Stimulated activated CD8-positive, alpha-beta memory T cell treated with anti-CD3 and anti-CD28 coated beads, Interleukin-12 subunit alpha, Interleukin-12 subunit beta, amount 100 ng/mL, for 1 hour (primary cell): ENCODE measurements around the gene MMP7.
"Not testable (repeated sequence)": the region's sequence is repeated elsewhere in the genome, so short reads cannot be mapped to it uniquely, and the experiment has no call there.

ENCODE experiments used
- DNase-seq: peaks from one replicate; pipeline ENCODE4 v3.0.0-alpha.2; 2020; ENCODE audit warnings: low read depth

MMP7 gene

DNA sequence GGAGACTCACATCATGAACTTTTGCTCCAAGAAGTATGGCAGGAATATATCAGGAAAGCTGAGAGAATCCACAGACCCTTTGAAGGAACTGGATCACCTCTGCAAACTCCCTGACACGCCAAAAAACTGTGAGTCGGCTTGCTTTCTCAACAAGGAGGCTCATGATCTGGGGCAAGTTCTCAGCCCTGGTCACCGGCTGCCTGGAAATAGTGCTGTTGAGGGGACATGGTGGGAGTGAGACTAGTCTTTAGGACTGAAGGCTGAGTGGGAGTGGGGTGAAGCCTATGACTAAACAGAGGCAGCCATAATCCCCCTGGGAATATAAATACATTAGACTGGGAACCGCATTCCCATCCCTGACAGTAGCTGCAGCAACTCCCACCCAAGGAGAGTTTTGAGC is 8.4 kb upstream of the MMP7 start:
- DNase-seq = no peak

DNA sequence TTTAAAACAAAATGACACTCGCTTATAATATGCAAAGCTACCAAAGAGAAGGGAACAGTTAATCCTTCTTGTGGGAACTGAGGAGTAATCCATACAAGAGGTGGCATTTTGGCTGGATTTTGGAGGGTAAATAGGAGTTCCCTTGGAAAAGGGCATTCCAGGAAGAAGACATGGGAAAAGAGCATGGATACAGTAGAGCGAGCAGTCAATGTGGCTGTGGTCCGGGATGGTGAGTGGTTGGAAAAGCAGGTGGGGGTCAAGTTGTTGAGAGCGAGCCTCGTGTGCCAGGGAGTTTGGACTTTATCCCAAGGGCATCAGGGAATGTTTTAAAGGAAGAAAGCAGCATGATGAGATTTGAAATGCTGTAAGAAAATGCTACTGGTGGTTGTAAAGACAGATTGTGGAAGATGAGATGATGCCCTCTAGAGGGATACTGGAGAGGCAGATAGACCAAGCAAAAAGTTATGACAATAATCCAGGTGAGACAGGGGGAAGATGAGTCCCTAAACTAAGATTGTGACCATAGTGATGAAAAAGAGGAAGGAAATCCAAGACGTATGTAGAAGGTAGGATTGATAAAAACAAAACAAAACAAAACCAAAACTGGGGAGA is 3.8 kb upstream of the MMP7 start:
- DNase-seq = no peak

DNA sequence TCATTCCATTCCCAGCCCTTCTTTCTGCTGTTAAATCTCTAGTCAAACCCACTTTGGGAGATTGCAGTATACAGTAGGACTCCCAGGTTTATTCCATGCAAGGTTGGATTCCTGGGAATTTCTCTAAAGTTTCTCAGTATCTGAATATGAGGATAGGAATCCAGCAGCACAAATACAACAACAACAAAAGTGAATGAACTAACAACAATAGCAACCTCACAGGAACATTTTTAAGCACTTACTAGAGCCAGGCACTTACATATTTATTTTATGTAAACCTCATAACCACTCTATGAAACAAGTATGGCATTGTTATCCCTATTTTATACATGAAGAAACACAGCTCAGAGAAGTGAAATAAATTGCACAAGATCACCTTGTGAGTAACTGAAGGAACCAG is 1.9 kb downstream of the MMP7 start:
- DNase-seq = no peak

DNA sequence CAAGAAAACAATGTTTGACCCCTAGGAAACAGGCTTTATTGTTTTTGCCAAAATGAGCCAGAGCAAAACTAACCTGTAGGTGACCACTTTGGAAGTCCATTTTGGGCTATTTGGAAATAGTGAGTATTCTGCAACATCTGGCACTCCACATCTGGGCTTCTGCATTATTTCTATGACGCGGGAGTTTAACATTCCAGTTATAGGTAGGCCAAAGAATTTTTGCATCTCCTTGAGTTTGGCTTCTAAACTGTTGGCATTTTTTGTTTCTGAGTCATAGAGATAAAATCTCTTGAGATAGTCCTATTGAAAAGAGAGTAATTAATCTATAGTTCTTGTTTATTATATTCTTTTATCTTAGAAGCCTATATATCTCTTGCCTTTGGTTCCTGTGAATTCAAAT is 2.9 kb downstream of the MMP7 start:
- DNase-seq = no peak

DNA sequence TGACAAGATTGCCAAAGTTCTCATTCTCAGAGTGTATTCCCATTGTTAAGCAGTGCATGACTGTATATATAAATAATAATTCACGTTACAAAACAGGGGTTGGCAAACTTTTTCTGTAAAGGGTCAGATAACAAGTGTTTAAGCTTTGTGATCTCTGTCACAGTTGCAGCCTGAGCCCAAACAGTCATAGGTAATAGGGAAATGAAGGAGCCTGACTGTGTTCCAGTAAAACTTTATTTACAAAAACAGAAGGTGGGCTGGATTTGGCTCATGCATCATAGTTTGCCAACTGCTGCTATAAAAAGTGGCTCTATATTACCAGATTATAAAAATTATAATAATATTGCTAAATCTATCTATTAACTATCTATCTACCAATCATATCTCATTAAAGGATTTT is 3.5 kb downstream of the MMP7 start:
- no peak for DNase-seq

DNA sequence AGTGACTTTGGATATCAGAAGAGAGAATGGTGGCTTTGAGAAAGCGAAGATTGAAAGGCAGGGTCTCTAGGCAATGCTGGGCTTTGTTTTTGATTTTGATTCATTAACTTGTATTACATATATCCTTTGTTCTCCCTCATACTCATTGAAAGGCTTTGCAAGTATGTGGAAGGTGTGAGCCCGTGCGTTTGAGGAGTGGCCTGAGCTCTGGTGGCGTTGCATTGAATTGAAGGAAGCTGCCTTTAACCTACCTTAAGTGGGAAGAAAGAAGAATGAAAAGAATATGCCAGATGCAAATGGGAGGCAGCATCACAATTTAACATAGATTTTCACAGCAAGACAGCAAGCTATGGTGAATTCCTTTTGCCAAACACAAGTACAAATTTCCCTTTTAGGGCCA is 6.7 kb downstream of the MMP7 start:
- DNase-seq = no peak

DNA sequence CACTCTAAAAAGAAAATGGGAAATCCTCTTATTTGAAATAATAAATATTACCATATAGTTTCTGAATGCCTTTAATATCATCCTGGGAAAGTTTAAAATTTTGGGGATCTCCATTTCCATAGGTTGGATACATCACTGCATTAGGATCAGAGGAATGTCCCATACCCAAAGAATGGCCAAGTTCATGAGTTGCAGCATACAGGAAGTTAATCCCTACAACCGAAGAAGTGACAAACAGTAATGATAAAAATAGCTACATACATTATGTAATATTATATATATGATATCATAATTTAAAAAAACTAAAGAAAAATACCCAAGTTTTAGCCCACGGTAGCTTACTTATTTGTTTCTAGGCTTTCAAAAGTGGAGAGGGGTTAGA is 7.4 kb downstream of the MMP7 start:
- no peak for DNase-seq

DNA sequence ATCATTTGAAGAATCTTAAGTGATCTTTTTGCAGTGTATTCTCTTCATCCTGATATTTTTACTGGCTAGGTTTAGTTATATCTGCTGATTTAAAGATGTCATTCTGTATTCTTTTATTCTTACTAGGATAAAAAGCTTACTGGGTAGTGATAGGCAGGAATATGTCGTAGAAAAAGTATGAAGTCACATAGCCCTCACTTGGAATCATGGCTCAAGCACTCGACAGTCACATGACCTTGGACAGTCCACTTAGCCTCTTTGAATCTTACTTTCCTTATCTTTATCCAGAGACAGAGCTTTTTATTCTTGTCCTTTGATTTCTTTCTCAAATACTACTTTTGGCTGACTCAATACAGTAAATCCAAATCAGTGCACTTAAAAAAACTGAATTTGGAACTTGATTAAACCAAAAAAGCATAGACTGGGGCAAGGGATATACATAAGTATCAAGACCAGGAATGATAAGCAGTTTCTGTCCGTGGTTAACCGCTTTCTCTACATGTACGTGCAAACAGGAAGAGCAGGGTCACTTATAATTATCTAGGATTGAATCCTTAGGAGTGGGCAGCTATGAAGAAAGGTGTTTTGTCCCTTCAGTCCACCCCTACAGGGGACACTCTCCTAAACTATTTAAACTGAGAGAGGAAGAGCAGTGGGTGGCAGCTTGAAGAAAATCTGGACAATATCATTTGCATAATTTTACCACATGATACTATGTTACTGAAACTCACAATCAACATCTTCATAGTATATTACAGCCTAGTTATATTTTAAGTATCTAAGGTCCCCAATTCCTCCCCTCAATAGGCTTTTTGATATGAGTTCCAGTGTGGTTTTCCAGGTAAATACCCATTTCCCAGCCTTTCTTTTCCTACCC is 8.0 kb downstream of the MMP7 start:
- no peak for DNase-seq

DNA sequence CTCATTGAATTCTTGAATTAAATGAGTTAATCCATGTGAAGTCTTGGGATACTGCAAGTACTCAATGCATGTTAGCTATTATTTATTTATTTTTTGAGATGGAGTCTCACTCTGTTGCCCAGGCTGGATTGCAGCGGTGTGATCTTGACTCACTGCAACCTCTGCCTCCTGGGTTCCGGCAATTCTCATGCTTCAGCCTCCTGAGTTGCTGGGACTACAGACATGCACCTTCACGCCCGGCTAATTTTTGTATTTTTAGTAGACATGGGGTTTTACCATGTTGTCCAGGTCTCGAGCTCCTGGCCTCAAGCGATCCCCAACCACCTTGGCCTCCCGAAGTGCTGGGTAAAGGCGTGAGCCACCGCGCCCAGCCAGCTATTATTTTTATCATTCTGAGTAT is 9.4 kb downstream of the MMP7 start:
- DNase-seq = no peak

DNA sequence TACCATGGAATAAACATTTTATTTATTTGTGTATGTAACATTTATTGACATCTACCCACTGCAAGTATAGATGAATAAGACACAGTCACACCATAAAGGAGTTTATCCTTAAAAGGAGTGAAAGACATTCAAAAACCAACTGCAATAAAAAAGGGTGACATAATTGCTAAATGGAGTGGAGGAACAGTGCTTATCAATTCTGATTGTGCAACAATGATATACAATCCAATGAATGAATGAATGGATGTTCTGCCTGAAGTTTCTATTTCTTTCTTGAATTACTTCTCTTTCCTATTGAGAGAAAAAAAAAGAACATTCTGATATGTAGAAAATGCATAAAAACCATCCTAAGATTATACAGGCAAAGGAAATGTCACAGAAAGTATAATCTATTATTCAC is 10.0 kb downstream of the MMP7 start:
- no peak for DNase-seq

DNA sequence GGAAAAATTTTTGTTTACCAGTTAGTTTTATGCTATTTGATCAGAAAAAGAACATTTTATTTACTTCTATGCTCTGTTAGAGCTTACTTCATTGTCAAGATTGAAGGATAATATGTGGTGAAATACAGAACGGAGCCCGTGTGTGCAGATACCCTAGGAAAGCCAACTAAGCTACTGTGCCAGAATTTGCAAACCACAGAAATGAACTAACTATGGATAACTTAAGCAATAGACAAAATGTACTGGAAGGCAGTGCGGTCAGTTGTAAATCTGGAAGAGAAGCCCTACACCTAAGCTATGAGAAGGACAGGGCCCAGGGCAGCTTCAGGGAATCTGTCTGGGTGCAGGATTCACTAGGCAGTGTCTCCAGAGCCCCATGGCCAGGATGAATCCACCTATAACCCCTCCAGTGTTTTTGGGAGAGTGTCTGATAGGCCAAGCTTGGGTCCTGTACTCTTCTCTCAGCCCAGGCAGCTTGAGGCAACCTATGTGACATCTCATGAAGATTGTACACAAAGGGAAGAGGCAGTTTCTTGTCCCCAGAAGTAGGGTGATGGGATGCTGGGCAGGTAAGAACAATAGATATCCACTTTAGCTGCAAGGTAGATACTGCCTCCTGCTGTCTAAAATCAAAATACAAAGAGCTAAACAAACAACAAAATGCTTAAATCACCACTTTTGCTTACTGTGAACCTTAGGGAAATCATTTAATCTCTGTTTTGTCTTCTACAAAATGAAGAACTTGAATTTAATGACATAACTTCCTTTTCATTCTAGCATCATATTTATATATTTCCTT is 12.1 kb downstream of the MMP7 start:
- no peak for DNase-seq

DNA sequence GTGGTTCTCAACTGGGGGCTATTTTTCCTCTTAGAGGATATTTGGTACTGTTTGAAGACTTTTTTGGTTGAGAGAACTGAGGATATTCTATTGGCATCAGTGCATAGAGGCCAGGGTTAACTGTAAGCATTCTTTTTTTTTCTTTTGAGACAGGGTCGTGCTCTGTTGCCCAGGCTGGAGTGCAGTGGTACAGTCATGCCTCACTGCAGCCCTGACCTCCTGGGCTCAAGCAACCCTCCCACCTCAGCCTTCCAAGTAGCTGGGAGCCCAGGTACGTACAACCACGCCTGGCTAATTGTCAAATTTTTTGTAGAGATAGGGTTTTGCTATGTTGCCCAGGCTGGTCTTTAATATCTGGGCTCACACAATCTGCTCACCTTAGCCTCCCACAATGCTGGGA is 12.9 kb downstream of the MMP7 start:
- no peak for DNase-seq

DNA sequence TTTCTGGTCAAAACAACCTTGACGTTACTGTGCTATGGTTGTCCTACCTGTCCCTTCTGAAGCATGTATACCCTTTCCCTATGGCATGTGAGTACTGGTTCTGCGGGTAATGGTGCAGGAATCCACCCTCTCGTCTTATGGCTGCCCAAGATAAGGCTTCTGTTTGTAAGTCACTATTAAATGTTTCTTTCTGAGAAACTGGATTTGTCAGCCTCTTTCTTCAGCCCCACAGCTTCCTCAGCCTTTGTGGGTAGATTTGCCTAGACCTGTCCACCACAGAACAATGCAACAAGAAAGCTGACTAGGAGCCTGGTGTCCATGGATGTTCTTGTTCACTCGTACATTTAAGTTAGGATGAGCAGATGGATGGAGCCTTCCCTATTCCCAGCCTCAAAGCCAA is 14.4 kb downstream of the MMP7 start:
- DNase-seq = no peak

DNA sequence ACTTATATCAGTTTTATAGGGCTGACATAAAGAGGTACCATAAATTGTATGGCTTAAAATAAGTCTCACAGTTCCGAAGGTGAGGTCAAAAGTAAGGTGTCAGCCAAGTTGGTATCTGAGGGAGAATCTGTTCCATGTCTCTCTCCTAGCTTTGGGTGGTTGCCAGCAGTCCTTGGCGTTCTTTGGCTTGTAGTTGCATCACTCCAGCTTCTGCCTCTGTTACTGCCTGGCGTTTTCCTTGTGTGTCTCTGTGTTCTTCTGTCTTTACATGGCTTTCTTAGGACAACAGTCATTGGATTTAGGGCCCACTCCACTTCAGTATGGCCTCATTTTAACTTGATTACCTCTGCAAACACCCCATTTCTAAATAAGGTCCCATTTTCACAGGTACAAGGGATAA is 16.7 kb downstream of the MMP7 start:
- no peak for DNase-seq

DNA sequence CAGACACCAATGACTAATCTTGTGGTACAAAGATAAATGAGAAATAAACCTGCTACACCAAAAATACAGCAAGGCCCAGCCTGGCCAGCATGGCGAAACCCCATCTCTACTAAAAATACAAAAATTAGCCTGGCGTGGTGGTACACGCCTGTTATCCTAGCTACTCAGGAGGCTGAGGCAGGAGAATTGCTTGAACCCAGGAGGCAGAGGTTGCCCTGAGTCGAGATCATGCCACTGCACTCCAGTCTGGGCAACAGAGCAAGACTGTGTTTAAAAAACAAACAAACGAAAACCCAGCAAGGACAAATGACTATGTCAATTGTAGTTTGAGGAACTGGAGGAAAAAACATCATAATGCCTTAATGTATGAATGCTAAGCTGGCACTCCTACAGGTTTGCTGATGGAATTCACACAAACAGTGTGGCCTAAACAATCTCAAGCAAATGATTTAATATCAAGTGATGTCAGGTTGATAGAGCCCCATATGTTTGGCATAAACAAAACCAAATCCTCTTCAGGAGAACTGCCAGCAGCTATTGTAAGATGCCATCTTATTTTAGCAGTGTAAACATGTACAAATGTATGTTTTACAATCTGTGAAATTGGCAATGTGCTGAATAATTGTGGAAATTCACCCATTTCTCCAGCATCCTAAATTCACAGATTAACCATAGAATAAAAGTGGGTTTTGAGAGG is 20.0 kb downstream of the MMP7 start:
- no peak for DNase-seq

DNA sequence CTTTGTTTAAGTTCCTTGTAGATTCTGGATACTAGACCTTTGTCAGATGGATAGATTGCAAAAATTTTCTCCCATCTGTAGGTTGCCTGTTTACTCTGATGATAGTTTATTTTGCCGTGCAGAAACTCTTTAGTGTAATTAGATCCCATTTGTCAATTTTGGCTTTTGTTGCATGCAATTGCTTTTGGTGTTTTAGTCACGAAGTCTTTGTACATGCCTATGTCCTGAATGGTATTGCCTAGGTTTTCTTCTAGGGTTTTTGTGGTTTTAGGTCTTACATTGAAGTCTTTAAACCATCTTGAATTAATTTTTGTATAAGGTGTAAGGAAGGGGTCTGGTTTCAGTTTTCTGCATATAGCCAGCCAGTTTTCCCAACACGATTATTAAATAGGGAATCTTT is 27.7 kb downstream of the MMP7 start:
- DNase-seq = not testable (repeated sequence)

DNA sequence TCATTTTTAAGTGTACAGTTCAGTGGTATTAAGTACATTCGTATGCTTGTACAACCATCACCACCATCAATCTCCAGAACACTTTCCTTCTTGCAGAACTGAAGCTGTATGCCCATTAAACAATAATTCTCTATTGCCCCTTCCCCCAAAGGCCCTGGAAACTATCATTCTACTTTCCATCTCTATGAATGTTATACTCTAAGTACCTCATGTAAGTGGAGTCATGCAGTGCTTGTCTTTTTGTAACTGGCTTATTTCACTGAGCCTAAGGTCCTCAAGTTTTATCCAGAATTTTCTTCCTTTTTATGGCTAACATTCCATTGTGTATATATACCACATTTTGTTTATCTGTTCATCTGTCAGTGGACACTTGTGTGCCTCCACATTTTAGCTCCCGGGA is 29.7 kb downstream of the MMP7 start:
- no peak for DNase-seq

DNA sequence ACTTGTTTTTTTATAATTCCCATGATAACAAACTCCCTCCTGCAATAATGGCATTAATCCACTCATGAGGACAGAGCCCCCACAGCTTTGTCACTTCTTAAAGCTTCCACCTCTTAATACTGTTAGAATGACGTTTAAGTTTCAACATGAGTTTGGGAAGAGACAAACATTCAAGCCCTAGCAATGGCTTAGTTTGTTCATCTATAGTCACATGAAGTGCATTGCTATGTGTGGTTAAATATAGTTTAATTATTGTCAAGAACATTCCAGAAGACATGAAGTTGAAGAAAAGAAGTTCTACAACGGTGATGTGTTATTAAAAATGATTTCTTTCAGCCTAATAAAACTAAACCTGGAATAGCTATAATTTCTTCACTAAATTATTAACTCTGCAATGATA is 30.6 kb downstream of the MMP7 start:
- DNase-seq = no peak

DNA sequence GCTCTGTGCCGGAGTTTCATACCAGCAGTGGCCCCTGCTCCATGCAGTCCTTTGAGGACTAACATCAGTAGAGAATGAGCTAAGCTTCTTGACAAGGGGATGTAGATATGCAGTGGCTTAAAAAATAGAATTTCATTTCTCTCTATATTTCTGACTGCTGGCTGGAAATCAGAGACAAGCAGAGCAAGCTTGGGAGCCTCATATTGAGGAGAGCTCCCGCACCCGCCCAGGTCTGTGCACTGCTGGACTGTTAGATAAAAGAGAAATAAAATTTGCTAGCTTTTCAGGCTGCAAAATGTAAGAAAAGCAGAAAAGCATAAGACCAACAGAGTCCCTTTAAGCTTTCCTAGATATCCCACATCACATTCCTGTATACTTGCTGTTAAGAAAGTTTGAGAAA is 31.4 kb downstream of the MMP7 start:
- DNase-seq = no peak

DNA sequence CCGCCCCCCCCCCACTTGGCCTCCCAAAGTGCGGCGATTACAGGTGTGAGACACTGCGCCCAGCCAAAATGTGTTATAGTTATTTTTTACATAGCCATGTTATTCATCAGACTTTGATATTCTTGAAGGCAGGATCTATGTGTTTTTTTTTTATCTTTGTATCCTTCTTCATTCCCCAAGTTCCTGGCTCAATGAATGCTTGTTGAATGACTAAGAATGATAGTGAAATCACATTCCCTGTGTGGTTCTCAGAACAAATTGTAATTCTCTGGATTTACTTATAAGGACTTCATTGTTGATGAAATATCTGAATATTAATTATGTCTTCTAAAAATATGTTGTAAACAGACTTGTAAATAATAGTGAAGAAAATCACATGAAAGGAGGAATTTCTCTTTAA is 33.5 kb downstream of the MMP7 start:
- DNase-seq = no peak

DNA sequence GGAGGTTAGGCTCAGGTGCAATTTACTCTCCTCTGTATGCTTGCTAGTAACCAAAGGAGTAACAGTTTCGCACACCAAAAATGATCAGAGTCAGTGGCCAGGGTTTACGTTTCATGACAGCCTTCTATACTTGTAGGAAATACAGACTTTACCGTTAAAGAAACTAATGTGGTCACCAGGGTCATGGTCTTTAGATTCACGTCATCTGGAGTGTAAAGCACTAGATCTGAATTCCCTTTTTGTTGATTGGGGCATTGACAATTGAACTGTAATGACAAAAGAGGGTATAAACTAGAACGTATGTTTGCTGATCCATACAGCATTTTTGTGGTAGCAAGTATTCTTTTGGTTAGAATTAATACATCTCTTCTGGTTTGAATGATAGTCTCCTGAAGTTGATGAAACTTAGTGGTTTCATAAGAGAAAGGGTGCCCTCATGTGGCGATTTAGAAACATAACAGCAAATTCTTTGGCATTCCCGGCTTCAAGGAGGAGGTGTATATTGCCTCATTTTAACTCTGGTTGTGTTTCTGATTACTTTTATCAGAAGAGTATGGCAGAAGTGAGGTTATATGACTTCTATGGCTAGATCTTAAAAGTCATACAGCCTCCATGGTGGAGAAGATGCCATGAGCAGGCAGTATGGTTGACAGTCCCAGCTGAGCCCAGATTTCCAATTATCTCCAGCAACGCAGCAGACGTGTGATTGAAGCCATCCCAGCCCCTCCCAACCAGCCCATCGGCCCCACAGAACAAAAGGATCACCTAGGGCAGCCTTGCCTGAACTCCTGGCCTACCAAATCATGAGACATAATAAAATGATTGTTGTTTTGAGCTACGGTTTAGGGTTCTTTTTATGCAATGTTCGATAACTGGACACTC is 35.1 kb downstream of the MMP7 start:
- peak; percentile 33 for DNase-seq

DNA sequence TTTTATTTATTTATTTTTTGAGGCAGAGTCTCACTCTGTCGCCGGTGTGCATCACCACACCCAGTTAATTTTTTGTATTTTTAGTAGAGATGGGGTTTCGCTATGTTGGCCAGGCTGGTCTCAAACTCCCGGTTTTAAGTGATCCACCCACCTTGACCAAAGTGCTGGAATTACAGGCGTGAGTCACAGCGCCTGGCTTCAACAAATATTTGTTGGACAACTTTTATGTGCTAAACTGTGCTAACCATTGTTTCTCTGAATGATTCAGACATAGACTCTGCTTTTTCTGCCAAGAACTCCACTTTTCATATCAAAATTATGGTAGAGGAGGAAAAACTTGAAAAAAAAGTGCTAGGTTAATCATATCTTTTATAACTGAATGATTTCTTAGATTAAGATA is 36.3 kb downstream of the MMP7 start:
- no peak for DNase-seq
